Stimulated activated CD4-positive, alpha-beta T cell treated with anti-CD3 and anti-CD28 coated beads, TNF-alpha, amount 100 ng/mL, for 4 hours (primary cell): ENCODE data around the gene NFIC.
"Not testable (repeated sequence)": the region's sequence is repeated elsewhere in the genome, so short reads cannot be mapped to it uniquely, and the experiment has no call there.

Experiments used
- DNase-seq, 3 experiments: peaks; one replicate each; pipeline ENCODE4 v3.0.0-alpha.2; 2020; ENCODE audit warnings: low read depth in 3 of 3

NFIC gene

GRCh38 chr19:3451451-3451866, 85.1 kb downstream of the NFIC start:
- no peak for DNase-seq

DNA sequence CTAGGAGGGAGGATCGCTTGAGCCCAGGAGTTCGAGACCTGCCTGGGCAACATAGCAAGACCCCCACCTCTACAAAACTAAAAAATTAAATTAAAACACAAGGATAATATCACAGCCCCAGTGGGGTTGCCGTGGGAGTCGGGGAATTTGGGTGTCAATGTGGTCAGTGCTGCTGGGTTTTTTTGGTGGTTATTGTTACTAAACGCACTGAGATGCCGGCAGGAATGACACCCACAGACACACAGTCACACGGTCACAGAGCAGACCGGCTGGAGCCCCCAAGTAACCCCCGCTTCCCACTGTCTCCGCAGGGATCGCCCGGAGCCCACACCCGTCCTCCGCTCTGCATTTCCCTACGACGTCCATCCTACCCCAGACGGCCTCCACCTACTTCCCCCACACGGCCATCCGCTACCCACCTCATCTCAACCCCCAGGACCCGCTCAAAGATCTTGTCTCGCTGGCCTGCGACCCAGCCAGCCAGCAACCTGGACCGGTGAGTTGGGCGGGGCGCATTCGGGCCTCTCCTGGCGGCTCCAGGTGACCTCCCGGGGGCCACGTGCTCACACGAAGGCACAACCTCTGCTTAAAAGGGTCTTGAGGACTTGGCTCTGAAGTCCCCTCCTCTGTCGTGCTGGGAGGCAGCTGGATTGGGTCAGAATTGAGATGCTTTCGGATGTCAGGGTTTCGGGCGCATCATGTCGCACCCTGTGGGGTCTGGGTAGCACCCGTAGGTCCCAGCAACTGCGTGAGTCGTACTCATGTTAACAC, 86.0 kb downstream of the NFIC start:
- no peak for DNase-seq

- not testable (repeated sequence) for DNase-seq
Observed at GRCh38 chr19:3452942-3453214, 86.5 kb downstream of the NFIC start.

GRCh38 chr19:3453840-3454239, 87.5 kb downstream of the NFIC start:
- DNase-seq, result no peak

DNA sequence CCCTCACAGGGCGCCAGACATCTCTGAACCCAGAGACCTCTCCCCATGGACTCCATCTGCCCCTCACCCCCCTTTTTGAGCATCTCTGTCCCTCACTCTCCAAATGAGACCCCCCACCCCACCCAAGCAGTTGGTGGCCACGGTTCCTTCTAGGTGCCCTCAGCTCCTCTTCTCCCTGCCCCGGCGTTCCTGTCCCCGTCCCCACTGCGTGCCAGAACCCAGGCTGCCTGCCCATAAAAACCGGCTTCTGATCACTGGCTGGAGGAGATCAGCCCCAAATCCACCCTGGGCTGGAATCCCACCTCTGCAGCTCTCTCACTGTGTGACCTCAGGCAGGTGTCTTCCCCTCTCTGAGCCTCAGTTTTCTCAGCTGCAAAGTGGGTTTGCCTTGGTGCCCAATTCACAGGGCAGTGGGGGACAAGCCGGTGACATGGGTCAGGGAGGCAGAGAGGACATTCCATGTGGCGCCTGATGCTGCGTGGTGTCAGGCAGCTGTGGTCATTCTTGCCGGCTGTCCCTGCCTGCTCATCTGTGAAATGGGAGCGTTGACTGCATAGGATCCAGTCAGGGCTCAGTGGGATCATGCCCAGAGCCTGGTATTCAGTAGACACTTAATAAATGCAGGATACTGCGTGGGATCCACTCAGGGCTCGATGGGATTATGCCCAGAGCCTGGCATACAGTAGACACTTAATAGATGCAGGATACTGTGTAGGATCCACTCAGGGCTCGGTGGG, 88.4 kb downstream of the NFIC start:
- DNase-seq, result no peak

GRCh38 chr19:3455393-3455955, 89.1 kb downstream of the NFIC start:
- no peak for DNase-seq

DNA sequence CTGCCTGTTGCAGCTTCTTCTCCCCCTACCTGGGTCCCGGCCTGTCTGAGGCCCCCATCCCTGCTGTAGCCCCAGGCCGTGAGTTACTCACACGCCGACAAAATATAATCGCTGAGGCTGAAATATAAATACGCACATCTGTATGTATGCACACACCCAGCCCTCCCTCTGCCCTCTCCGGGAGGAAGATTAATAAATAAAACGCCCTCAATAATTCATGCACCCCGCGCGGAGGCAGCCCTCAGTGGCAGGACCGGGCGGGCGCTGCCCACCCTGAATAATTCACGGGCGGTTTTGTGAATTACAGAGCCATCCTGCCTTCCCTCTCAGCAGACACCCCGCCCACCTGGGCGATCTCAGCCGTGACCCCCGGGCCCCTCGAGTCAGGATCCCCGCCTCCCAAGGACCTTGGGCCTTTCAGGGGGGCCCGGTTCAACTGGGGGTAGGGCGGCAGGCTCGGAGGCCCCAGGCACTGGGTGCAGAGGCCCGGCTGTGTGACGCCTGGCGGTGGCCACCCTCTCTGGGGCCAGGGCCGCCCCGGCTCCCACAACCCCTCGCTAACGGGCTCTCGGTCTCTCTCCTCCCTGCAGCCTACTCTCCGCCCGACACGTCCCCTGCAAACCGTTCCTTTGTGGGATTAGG, 89.7 kb downstream of the NFIC start:
- no peak for DNase-seq

DNA sequence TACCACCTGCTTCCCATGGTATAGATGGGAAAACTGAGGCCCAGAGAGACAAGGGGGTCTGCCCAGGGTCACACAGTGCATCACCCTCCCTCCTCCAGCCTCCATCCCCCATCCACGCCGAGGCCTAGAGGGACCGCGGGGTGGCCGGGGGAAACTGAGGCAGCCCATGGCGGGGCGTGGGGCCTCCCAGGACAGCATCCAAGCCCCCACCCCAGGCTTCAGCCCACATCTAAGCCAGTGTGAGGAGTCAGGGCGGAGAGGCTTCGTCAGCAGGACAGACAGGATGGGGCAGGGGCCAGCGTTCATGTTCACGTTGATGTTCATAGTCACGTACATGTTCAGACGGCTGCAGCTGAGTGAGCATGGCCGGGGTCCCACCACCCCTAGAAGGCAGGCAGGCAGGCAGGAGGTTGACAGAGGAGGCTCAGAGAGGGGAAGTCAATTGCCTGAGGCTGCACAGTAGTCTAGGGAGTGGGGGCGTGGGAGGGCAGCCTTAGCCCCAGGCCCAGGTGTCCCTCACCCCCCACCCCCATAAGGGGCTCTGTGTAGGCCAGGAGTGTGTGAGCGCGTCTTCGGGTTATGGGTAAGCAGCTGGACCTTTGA, 90.6 kb downstream of the NFIC start:
- DNase-seq, result no peak

- DNase-seq, result no peak
Observed at GRCh38 chr19:3457528-3458228, 91.3 kb downstream of the NFIC start.

DNA sequence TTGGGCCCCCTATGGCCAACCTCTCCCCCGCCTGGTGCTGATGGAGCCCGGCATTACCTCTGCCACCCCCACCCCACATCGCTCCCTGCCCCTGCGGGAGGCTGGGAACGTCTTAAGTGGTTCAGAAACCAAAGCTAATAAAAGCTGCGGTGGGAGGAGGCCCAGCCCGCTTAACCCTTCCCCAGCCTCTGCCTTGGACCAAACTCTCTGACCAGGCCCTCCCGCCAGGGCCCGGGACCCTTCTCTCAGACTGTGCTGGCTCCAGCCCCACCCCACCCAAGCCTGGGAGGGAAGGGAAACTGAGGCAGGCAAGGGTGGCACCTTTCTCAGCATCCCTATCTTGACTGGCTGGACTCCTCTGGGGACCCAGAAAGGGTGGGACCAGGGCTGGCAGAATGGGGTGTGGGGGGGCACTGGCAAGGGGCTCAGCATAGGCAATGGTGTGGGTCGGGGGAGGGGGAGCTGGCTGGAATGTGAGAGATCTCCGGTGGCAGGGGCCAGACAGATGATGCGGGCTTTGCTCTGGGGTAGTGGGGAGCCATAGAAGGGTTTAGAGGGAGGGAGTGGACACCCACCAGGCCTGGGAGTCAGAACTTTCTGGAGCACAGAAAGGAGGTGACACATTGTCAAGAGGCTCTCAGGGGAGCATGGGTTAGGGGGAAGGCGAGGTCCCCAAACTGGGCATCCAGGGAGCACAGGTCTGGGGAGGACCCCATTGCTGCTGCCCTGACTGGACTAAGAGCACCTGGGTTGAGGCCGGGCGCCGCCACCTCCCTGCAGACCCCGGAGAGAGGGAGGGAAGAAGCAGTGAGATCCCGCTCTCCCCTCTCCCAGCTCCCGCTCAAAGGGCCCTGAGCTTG, 92.1 kb downstream of the NFIC start:
- no peak for DNase-seq

DNA sequence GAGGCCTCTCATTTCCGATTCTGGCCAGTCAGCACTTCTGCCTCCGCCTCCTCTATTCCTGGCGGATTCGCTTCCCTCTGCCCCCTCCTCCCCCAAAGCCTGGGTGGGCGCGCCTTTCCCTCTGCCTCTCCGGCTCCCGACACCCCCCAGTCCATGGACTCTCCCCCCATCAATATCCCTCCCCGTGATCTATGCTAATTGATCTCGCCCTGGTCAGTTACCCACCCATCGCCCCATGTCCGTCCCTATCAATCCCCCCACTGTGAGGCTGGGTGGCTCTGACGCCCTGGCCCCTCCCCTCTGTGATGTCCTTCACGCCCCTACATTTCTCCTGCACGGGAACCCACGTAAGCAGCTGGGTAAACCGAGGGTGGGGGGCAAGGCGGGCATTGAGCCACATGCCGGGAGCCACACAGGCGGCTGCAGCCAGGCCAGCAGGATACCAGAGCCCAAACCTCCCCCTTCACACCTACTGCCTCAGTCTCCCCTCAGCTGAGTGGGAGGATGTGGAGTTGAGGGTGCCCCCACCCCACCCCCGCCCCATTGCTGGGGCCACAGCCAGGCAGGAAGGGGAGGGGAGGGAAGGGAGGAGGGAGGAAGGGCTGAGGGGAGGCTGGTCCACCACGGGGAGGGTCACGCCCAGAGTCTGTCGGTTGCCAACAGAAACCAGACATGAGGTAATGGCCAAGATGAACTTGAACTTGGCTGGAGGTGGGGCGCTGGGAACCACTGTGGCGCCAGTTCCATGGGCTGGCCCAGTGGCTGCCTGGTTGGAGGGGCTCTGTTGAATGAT, 92.9 kb downstream of the NFIC start:
- DNase-seq, result no peak

DNA sequence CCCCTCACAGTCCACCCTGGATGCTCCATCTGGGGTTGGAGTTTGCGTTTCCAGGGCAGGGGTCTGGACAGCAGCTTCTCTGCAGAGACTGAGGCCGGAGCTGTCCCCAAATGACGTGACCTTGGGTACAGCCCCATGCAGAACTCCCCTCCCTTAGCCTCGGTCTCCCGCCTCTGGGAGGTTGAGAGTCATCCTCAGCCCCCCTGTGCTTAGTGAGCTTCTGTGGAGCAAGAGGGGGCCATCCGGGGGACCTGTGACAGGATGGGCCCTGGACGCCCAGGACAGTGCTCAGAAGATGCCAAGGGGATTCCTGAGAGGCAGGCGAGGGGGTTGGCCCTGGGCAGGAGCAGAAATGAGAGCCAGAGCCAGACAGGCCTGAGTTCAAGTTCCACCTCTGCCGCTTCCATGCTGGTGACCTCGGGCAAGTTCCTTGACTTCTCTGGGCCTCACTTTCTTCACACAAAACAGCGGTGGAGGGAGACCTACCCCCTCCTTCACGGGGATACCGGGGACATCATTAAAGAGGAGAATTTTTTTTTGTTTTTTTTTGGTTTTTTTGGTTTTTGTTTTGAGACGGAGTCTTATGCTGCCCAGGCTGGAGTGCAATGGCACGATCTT, 93.7 kb downstream of the NFIC start:
- DNase-seq, result no peak

- DNase-seq, result no peak
Observed at GRCh38 chr19:3462991-3463713, 96.8 kb downstream of the NFIC start.

DNA sequence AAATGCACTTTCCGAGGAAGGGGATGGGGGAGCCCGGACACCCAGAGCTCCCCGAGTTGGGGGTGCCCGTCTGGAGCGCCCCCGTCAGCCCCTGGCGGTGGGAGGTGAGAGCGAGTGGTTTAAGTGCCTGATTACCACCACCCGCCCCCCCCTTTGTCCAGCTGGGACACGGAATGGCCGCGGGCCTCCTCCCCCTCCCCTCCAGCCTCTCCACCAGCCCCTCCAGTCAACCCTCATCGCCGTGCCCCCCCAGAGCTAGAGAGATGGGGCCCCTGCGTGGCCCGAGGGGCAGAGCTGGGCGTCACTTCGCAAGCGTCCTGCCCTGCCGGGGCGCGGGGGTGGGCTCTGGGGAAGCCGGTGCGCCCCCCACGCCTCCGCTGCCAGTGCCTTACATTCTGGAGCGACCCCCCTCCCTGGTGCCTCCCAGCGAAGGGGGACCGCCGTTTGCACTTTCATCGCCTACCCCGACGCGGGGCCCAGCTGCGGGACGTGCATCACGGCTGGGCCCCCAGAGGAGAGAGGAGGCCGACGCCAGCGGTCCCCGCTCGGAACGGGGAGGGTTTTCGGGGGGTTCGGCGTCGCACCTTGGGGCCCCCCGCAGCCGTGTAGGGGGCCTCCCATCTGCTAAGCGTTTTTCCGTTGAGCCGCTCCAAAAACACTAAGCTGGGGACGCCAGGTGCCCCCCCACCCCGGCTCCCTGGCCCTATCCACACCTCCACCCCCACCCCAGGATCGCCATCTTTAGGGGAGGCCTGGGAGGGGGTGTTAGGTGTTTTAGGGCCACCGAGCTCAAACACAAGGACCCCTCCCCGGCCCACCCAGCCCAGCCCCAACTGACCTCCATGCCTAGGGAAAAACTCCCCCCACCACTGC, 97.6 kb downstream of the NFIC start:
- DNase-seq, result no peak

GRCh38 chr19:3464587-3465235, 98.3 kb downstream of the NFIC start:
- no peak for DNase-seq

- no peak for DNase-seq
Observed at GRCh38 chr19:3465552-3465951, 99.2 kb downstream of the NFIC start.

GRCh38 chr19:3466635-3467034, 100.3 kb downstream of the NFIC start:
- no peak for DNase-seq
